Esophagus muscularis mucosa (tissue), 3 donors: ENCODE results near the gene TIMM21.

ENCODE experiments used
- CTCF ChIP-seq, 3 experiments: fragments of 200-600 bp in 2 of 3; fragments of 450-650 bp in 1 of 3; sonication (generic) in 2 of 3; IDR thresholded peaks; one replicate each; pipeline ENCODE4 v1.5.1; 2017 to 2019; ENCODE audit warnings: antibody characterized with exemption in 3 of 3, mild to moderate bottlenecking in 2 of 3, moderate library complexity in 1 of 3
- POLR2A ChIP-seq: fragments of 450-650 bp; IDR thresholded peaks from one replicate; pipeline ENCODE4 v1.6.1; 2017; ENCODE audit warnings: antibody characterized with exemption, moderate library complexity, mild to moderate bottlenecking, low read depth
- POLR2AphosphoS5 ChIP-seq, 2 donors: sonication (generic); formaldehyde crosslinking; IDR thresholded peaks; one replicate each; pipeline ENCODE4 v1.6.1; 2017; ENCODE audit warnings: antibody characterized with exemption in 2 of 2

- TF ChIP-seq CTCF (IDR thresholded peaks at IDR 0.05), result no peak
- TF ChIP-seq POLR2A, result no peak
- TF ChIP-seq POLR2AphosphoS5 (IDR thresholded peaks at IDR 0.05), result peak in 1 of 2 donors; percentile 33
Observed at GRCh38 chr18:74146756-74147155, 1.6 kb upstream of the TIMM21 start.
